Sigmoid colon (tissue), 7 donors: ENCODE results near the gene TXNRD2. TPM values are rescaled to one million over a fixed set of nuclear protein-coding genes. Genes with fewer than 3 reads are reported as not detected.

Experiments used
- DNase-seq: peaks from one replicate; pipeline ENCODE4 v3.0.0-alpha.2; 2019
- H3K27ac ChIP-seq, 4 donors: fragments of 200-600 bp; sonication (generic); one replicate each; pipeline ENCODE4 v1.5.1; 2016 to 2019; ENCODE audit warnings: mild to moderate bottlenecking in 1 of 4
- H3K27me3 ChIP-seq, 3 donors: fragments of 200-600 bp; sonication (generic); one replicate each; pipeline ENCODE4 v1.5.1; 2019; ENCODE audit warnings: mild to moderate bottlenecking in 1 of 3
- H3K36me3 ChIP-seq, 4 donors: fragments of 200-600 bp; sonication (generic); one replicate each; pipeline ENCODE4 v1.5.1; 2016 to 2019
- H3K4me1 ChIP-seq, 4 donors: fragments of 200-600 bp; sonication (generic); one replicate each; pipeline ENCODE4 v1.5.1; 2017 to 2019
- H3K4me3 ChIP-seq, 4 donors: fragments of 200-600 bp; sonication (generic); one replicate each; pipeline ENCODE4 v1.5.1; 2017 to 2019; ENCODE audit warnings: mild to moderate bottlenecking in 2 of 4, moderate library complexity in 1 of 4
- H3K9me3 ChIP-seq, 4 donors: fragments of 200-600 bp in 3 of 4; sonication (generic) in 3 of 4; one replicate each; pipeline versions ENCODE4 v1.5.1 to v1.6.1; 2013 to 2019
- CTCF ChIP-seq, 4 experiments: fragments of 450-650 bp in 3 of 4; fragments of 200-600 bp in 1 of 4; IDR thresholded peaks; one replicate each; pipeline ENCODE4 v1.5.1; 2016 to 2019; ENCODE audit warnings: antibody characterized with exemption in 4 of 4, mild to moderate bottlenecking in 3 of 4, moderate library complexity in 2 of 4
- EP300 ChIP-seq, 4 donors: sonication (generic); formaldehyde crosslinking; IDR thresholded peaks; one replicate each; pipeline ENCODE4 v1.6.1; 2017; ENCODE audit warnings: antibody characterized with exemption in 4 of 4
- POLR2A ChIP-seq, 2 donors: fragments of 450-650 bp; IDR thresholded peaks; one replicate each; pipeline ENCODE4 v1.6.1; 2016; ENCODE audit warnings: antibody characterized with exemption in 2 of 2, mild to moderate bottlenecking in 2 of 2, moderate library complexity in 2 of 2
- POLR2AphosphoS5 ChIP-seq, 4 donors: sonication (generic); formaldehyde crosslinking; IDR thresholded peaks; one replicate each; pipeline ENCODE4 v1.6.1; 2017; ENCODE audit warnings: antibody characterized with exemption in 4 of 4
- WGBS, 2 donors: extraction: QIAGEN DNeasy Blood & Tissue Kit; methylation state at CpG; one replicate each; pipeline ENCODE4 v1.1.7; 2013; 5-methylcytosine and 5-hydroxymethylcytosine counted together
- intact Hi-C: fragments of 100-400 bp; cut with DNase I; formaldehyde crosslinking; loops from one replicate; pipeline ENCODE4 v1.15.1; 2023
- polyA plus RNA-seq, 3 donors: library from polyadenylated mRNA; stranded (reverse); fragments of 200-250 nt; gene quantifications; one replicate each; pipeline ENCODE4 v1.2.3, GENCODE V29; 2013
- total RNA-seq, 4 donors: library from RNA; depleted of rRNA; stranded (reverse); fragments of >200 nt; gene quantifications; one replicate each; pipeline ENCODE4 v1.1.0, GENCODE V29; 2016
- donor health status: healthy with polysubstance abuse.
- donor health status: Bipolar disorder and iron deficiency.
- donor health status: healthy.

Gene TXNRD2
- total and polyA plus RNA-seq, 7 donors: 13.2 to 29.6 (median 18.3) TPM

GRCh38 chr22:19979712-19980493 lies 38.3 kb upstream of the TXNRD2 start:
- no peak overlapping the region for H3K4me3 ChIP-seq
- no peaks in the 10 kb centered on the region for H3K9me3 ChIP-seq
- TF ChIP-seq POLR2AphosphoS5 (IDR thresholded peaks at IDR 0.05) (no peak), POLR2A (IDR thresholded peaks at IDR 0.05) (no peak), CTCF (IDR thresholded peaks at IDR 0.05) (no peak), EP300 (IDR thresholded peaks at IDR 0.05) (no peak)
- no peaks in the 10 kb centered on the region for H3K27me3 ChIP-seq
- peaks cover 0 to 42% (median 11%) of the 10 kb centered on the region in 4 donors for H3K36me3 ChIP-seq
- no peak for DNase-seq
- 94 to 95% methylated on average over 52 of the region's 52 CpGs for WGBS, 2 donors
- H3K4me1 ChIP-seq: peaks cover 0 to 29% (median 21%) of the 10 kb centered on the region in 4 donors
- intact Hi-C loops: loop anchor here (10.0 kb wide), 2 partner anchors 105 to 135 kb away; partner anchors contain the start of genes DGCR8, RANBP1 and TRMT2A
- no peak overlapping the region for H3K27ac ChIP-seq

- TF ChIP-seq POLR2A (IDR thresholded peaks at IDR 0.05) (no peak), EP300 (IDR thresholded peaks at IDR 0.05) (no peak), CTCF (IDR thresholded peaks at IDR 0.05) (no peak), POLR2AphosphoS5 (IDR thresholded peaks at IDR 0.05) (no peak)
- H3K4me3 ChIP-seq: no peak overlapping the region
- DNase-seq: no peak
- H3K36me3 ChIP-seq: peaks cover 0 to 43% (median 11%) of the 10 kb centered on the region in 4 donors
- 94 to 95% methylated on average over 17 of the region's 17 CpGs for WGBS, 2 donors
- H3K27me3 ChIP-seq: no peaks in the 10 kb centered on the region
- H3K9me3 ChIP-seq: no peaks in the 10 kb centered on the region
- H3K4me1 ChIP-seq: peaks cover 0 to 25% (median 16%) of the 10 kb centered on the region in 4 donors
- no peak overlapping the region for H3K27ac ChIP-seq
- intact Hi-C loops: loop anchor here (10.0 kb wide), 1 partner anchor 106 kb away; the partner anchor contains the start of gene DGCR8
Measured at GRCh38 chr22:19978748-19979147, 37.1 kb upstream of the TXNRD2 start.

GRCh38 chr22:19977296-19978243 lies 36.0 kb upstream of the TXNRD2 start:
- Histone ChIP-seq H3K4me3 (no peak overlapping the region), H3K27ac (no peak overlapping the region), H3K9me3 (no peaks in the 10 kb centered on the region), H3K4me1 (peaks cover 0 to 17% (median 8%) of the 10 kb centered on the region in 4 donors), H3K36me3 (peaks cover 0 to 55% (median 11%) of the 10 kb centered on the region in 4 donors), H3K27me3 (no peaks in the 10 kb centered on the region)
- DNase-seq: no peak
- TF ChIP-seq POLR2AphosphoS5 (IDR thresholded peaks at IDR 0.05) (no peak), EP300 (IDR thresholded peaks at IDR 0.05) (no peak), POLR2A (IDR thresholded peaks at IDR 0.05) (no peak), CTCF (IDR thresholded peaks at IDR 0.05) (no peak)
- intact Hi-C loops: loop anchor here (10.0 kb wide), 1 partner anchor 107 kb away; the partner anchor contains the start of gene DGCR8
- WGBS, 2 donors: 87 to 94% methylated on average over 32 of the region's 32 CpGs

DNA sequence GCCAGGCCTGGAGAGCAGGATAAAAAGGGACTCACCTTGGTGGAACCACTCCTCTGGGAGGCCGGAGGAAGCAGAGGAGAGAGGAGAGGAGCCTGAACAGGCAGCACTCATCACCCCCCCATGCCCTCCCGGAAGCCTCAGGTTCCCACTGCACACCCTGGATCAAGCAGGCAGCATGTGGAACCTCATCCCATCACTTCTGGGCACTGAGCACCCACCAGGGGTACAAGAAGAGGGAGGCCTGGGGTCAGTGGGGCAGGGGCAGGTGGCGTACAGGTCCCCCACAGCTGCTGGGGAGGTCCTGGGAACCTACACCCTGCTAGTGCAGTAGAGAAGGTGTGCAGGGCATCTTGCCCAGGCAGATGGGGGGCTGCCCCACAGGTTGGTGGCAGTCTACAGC lies 35.1 kb upstream of the TXNRD2 start:
- TF ChIP-seq POLR2AphosphoS5 (IDR thresholded peaks at IDR 0.05): no peak
- no peak for TF ChIP-seq EP300 (IDR thresholded peaks at IDR 0.05)
- no peak for TF ChIP-seq CTCF (IDR thresholded peaks at IDR 0.05)
- 87 to 94% methylated on average over 3 of the region's 3 CpGs for WGBS, 2 donors
- Histone ChIP-seq H3K9me3 (no peaks in the 10 kb centered on the region), H3K27me3 (no peaks in the 10 kb centered on the region), H3K36me3 (peaks cover 0 to 63% (median 11%) of the 10 kb centered on the region in 4 donors), H3K4me3 (no peak overlapping the region), H3K4me1 (peaks cover 0 to 17% (median 8%) of the 10 kb centered on the region in 4 donors), H3K27ac (no peak overlapping the region)
- intact Hi-C loops: loop anchor here (10.0 kb wide), 1 partner anchor 108 kb away; the partner anchor contains the start of gene DGCR8
- DNase-seq: no peak
